Epithelial cell of esophagus (primary cell): ENCODE measurements around the gene IFT43.
A peak's percentile ranks its signal among the peaks of the same experiment; 100 is the strongest.

Experiments used
- DNase-seq: peaks from one replicate; pipeline ENCODE4 v3.0.0; 2010; ENCODE audit warnings: low read depth
- H3K4me3 ChIP-seq: 2 replicates; pipeline ENCODE4 v1.5.1; 2011; ENCODE audit warnings: mild to moderate bottlenecking, low read length, control low read depth
- TF ChIP-seq, protein P1 (sequence below): IDR thresholded peaks from 2 replicates; pipeline ENCODE4 v1.5.1; 2011; ENCODE audit warnings: low read depth, mild to moderate bottlenecking, low read length, control low read depth, inconsistent platforms; ENCODE audit not compliant: insufficient read depth; ENCODE audit errors: missing control alignments

Gene IFT43

DNA sequence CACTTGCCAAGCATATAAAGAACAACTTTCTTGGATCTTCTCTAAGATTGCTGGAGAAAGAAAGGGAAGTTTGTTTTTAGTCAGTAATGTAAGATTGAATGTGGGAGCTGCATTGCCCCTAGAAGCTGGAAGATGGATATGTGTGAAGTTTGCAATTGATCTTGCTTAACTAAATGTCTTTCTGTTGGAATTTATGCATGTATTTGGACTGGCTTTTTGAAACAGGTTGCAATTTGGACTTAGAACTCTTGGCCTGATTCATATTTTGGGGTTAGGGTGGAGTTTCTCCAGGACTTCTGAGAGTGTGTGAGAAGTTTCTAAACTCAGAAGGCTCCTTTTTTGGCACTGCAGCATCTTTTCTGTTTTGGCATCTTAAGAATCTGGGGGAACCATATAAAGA lies 26.4 kb downstream of the IFT43 start:
- TF ChIP-seq, protein P1, sequence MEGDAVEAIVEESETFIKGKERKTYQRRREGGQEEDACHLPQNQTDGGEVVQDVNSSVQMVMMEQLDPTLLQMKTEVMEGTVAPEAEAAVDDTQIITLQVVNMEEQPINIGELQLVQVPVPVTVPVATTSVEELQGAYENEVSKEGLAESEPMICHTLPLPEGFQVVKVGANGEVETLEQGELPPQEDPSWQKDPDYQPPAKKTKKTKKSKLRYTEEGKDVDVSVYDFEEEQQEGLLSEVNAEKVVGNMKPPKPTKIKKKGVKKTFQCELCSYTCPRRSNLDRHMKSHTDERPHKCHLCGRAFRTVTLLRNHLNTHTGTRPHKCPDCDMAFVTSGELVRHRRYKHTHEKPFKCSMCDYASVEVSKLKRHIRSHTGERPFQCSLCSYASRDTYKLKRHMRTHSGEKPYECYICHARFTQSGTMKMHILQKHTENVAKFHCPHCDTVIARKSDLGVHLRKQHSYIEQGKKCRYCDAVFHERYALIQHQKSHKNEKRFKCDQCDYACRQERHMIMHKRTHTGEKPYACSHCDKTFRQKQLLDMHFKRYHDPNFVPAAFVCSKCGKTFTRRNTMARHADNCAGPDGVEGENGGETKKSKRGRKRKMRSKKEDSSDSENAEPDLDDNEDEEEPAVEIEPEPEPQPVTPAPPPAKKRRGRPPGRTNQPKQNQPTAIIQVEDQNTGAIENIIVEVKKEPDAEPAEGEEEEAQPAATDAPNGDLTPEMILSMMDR: no peak
- H3K4me3 ChIP-seq: no peak overlapping the region
- no peak for DNase-seq

DNA sequence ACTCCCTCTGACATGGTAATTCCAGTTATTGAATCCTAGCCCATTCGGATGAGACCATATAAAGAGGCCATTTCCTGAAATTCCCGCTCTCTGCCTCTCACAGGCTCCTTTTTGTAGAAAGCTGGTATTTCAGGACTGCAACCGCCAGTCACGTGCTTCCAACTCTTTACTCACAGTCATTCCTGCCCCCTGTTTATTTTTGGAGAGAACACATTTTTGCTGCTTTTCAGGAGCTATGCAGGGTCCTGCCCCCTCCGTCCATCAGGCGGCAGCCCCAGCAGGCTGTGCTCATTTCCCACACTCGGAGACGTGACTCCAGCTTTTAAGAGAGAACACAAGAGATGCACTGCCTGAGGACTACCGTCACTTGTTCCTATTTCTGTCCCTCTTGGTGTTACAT lies 26.8 kb downstream of the IFT43 start:
- TF ChIP-seq, protein P1: no peak
- no peak overlapping the region for H3K4me3 ChIP-seq
- DNase-seq: no peak

DNA sequence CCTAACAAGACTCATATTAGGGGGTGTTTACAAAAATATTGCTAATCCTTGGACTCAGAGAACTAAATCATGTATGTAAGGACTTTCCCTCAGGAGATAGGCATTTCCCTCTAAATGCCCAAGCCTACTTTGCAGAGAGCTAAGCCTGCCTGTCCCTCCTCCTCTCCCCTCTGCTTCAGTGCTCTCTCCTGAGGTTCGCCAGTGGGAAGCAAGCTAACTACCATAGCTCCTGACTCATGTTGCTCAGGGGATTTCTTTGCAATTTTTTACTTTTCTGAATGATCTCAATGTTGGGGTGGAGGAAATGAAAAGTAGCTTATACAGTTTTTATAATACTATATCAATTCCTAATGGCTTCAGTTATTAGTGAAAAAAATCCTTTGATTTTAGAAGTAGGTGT lies 29.6 kb downstream of the IFT43 start:
- TF ChIP-seq, protein P1: no peak
- DNase-seq: no peak
- H3K4me3 ChIP-seq: no peak overlapping the region

DNA sequence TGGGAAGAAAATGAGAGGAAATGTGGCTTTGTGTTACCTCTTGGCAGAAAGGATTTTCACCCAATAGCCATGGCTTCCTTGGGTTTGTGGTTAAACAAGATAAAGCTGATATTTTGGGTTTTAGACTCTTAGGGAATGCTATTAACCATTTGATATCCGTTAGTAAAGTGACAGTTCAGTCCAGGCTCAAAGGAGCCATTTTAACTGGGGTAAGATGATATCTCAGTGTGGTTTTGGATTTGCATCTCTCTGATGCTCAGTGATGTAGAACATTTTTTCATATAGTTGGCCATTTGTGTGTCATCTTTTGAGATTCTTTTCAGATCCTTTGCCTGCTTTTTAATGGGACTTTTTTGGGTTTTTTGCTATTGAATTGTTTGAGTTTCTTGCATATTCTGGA lies 30.1 kb downstream of the IFT43 start:
- DNase-seq: no peak
- no peak overlapping the region for H3K4me3 ChIP-seq
- TF ChIP-seq, protein P1: no peak

DNA sequence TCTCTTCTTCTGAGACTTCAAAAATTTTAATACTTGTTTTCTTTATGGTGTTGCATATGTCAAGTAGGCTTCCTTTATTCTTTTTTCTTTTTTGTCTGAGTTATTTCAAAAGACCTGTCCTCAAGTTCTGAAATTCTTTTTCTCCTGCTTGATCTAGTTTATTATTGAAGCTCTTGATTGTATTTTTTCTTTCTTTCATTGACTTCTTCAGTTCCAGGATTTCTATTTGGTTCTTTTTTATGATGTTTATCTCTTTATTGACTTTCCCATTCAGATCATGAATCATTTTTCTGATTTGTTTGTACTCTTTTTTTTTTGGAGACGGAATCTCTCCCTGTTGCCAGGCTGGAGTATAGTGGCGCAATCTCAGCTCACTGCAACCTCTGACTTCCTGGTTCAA lies 34.1 kb downstream of the IFT43 start:
- DNase-seq: no peak
- no peak overlapping the region for H3K4me3 ChIP-seq
- TF ChIP-seq, protein P1: no peak

DNA sequence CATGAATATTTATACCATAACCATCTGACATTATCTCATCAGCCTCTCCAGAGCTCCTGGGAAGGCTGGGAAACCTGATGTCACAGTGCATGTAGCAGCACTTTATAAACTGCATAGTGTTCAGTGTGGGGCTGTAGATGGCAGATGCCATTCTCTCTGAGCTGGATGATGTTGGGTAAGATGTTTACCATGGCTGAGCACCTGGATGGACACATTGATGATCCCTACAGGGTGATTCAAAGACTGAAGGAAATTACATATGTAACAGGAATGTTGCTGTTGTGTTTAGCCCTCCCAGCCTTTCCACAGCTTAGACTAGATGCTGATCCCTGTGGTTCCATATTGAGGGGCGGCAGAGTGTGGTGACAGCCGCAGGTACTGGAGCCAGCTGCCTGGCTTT lies 37.4 kb downstream of the IFT43 start:
- peak; percentile 89 for DNase-seq
- TF ChIP-seq, protein P1: no peak
- no peak overlapping the region for H3K4me3 ChIP-seq

DNA sequence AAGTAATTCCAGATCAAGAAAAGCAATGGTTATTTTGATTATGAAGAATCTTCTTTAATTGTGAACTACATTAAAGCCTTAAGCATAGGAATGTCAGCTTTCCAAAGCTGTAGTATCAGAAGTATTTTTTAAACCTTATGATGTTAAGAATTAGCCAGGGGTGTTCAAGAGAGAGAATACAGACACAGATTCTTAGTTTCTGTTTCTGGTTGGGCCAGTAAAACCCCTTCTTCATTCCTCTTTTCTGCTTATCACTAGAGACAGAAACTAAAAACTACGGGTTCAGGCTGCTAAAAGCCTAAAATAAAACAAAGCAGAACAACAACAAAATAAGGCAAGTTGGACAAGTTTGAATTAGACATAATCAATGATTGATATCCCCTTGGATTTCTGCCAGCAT lies 38.2 kb downstream of the IFT43 start:
- TF ChIP-seq, protein P1: no peak
- no peak overlapping the region for H3K4me3 ChIP-seq
- no peak for DNase-seq
